Glutamatergic neuron (in vitro differentiated cells): Measurements from ENCODE around the gene CSPG4. TPM values are rescaled to one million over a fixed set of nuclear protein-coding genes. Genes with fewer than 3 reads are reported as not detected.
"Not testable (repeated sequence)": the region's sequence is repeated elsewhere in the genome, so short reads cannot be mapped to it uniquely, and the experiment has no call there.

Experiments
- DNase-seq: peaks from one replicate; pipeline ENCODE4 v3.0.0; 2022
- H3K27ac Mint-ChIP-seq: one replicate; pipeline ENCODE4 v1.8.0; 2020; ENCODE audit warnings: mild to moderate bottlenecking, mixed read lengths, inconsistent platforms; ENCODE audit not compliant: unreplicated experiment
- H3K27me3 Mint-ChIP-seq: one replicate; pipeline ENCODE4 v1.8.0; 2020; ENCODE audit warnings: mild to moderate bottlenecking, moderate library complexity, mixed read lengths, inconsistent platforms; ENCODE audit not compliant: unreplicated experiment
- H3K36me3 Mint-ChIP-seq: one replicate; pipeline ENCODE4 v1.8.0; 2020; ENCODE audit warnings: mild to moderate bottlenecking, mixed read lengths, inconsistent platforms; ENCODE audit not compliant: unreplicated experiment
- H3K4me1 Mint-ChIP-seq: one replicate; pipeline ENCODE4 v1.8.0; 2020; ENCODE audit warnings: mild to moderate bottlenecking, low read depth, mixed read lengths, inconsistent platforms; ENCODE audit not compliant: unreplicated experiment
- H3K4me3 Mint-ChIP-seq: one replicate; pipeline ENCODE4 v1.8.0; 2020; ENCODE audit warnings: mild to moderate bottlenecking, mixed read lengths, inconsistent platforms; ENCODE audit not compliant: unreplicated experiment
- H3K9me3 Mint-ChIP-seq: one replicate; pipeline ENCODE4 v1.8.0; 2020; ENCODE audit warnings: mild to moderate bottlenecking, moderate library complexity, mixed read lengths, inconsistent platforms; ENCODE audit not compliant: unreplicated experiment
- CTCF ChIP-seq: fragments of 200-600 bp; sonication (generic); IDR thresholded peaks from one replicate; pipeline ENCODE4 v1.5.0; 2021; ENCODE audit not compliant: partially characterized antibody, unreplicated experiment
- total RNA-seq: library from RNA; stranded (reverse); fragmentation: NEBNext Ultra II Directional; extraction: Animal tissue kit (Norgen Biotek cat#: 25700); gene quantifications from one replicate; pipeline ENCODE4 v1.2.1, GENCODE V29; 2021; ENCODE audit not compliant: unreplicated experiment

Gene CSPG4
- total RNA-seq, 1 donor from 2014 or later = 1.1 TPM

GRCh38 chr15:75759416-75760130 is 46.9 kb upstream of the CSPG4 start:
- peak overlapping the region; percentile 56 for H3K27ac Mint-ChIP-seq
- peak overlapping the region; percentile 90 for H3K4me3 Mint-ChIP-seq
- no peak for TF ChIP-seq CTCF
- no peak for DNase-seq
- no peaks in the 10 kb centered on the region for H3K36me3 Mint-ChIP-seq
- peaks cover 7% of the 10 kb centered on the region for H3K27me3 Mint-ChIP-seq
- peaks cover 3% of the 10 kb centered on the region for H3K9me3 Mint-ChIP-seq
- peaks cover 2% of the 10 kb centered on the region for H3K4me1 Mint-ChIP-seq

GRCh38 chr15:75758071-75758872 is 45.6 kb upstream of the CSPG4 start:
- H3K27me3 Mint-ChIP-seq = peaks cover 7% of the 10 kb centered on the region
- no peak for TF ChIP-seq CTCF
- H3K4me1 Mint-ChIP-seq = peaks cover 2% of the 10 kb centered on the region
- peaks cover 3% of the 10 kb centered on the region for H3K9me3 Mint-ChIP-seq
- H3K36me3 Mint-ChIP-seq = no peaks in the 10 kb centered on the region
- peak; percentile 84 for DNase-seq
- peak overlapping the region; percentile 92 for H3K27ac Mint-ChIP-seq
- peak overlapping the region; percentile 90 for H3K4me3 Mint-ChIP-seq

GRCh38 chr15:75754871-75755270 is 42.2 kb upstream of the CSPG4 start:
- not testable (repeated sequence) for H3K27me3 Mint-ChIP-seq, H3K9me3 Mint-ChIP-seq, H3K4me3 Mint-ChIP-seq

GRCh38 chr15:75753145-75753544 is 40.5 kb upstream of the CSPG4 start:
- H3K27ac Mint-ChIP-seq = no peak overlapping the region

More at GRCh38 chr15:75754871-75755270, 42.2 kb upstream of the CSPG4 start:
- not testable (repeated sequence) for H3K4me1 Mint-ChIP-seq, DNase-seq, H3K36me3 Mint-ChIP-seq, H3K27ac Mint-ChIP-seq

GRCh38 chr15:75751891-75752290 is 39.2 kb upstream of the CSPG4 start:
- Mint-ChIP-seq H3K36me3 (no peaks in the 10 kb centered on the region), H3K27me3 (peaks cover 2% of the 10 kb centered on the region), H3K9me3 (no peaks in the 10 kb centered on the region), H3K4me1 (no peaks in the 10 kb centered on the region), H3K4me3 (no peak overlapping the region), H3K27ac (no peak overlapping the region)
- TF ChIP-seq CTCF = no peak
- DNase-seq = no peak

More at GRCh38 chr15:75753145-75753544, 40.5 kb upstream of the CSPG4 start:
- Mint-ChIP-seq H3K4me1 (no peaks in the 10 kb centered on the region), H3K36me3 (no peaks in the 10 kb centered on the region), H3K4me3 (no peak overlapping the region), H3K27me3 (peaks cover 3% of the 10 kb centered on the region), H3K9me3 (peaks cover 2% of the 10 kb centered on the region)
- no peak for DNase-seq
- TF ChIP-seq CTCF = no peak
